HG02642 (cell line): ENCODE results near the gene BAG3.
A peak's percentile ranks its signal among the peaks of the same experiment; 100 is the strongest.

Experiments
- ATAC-seq: cut with Tn5 transposase; IDR thresholded peaks from one replicate; pipeline ENCODE4 v1.9.1; 2021; ENCODE audit warnings: mild to moderate bottlenecking; ENCODE audit not compliant: unreplicated experiment, poor library complexity

BAG3 gene

GRCh38 chr10:119723624-119724023, 72.4 kb downstream of the BAG3 start:
- ATAC-seq, result no peak

- peak; percentile 12 for ATAC-seq
Observed at GRCh38 chr10:119724593-119725516, 73.7 kb downstream of the BAG3 start.

DNA sequence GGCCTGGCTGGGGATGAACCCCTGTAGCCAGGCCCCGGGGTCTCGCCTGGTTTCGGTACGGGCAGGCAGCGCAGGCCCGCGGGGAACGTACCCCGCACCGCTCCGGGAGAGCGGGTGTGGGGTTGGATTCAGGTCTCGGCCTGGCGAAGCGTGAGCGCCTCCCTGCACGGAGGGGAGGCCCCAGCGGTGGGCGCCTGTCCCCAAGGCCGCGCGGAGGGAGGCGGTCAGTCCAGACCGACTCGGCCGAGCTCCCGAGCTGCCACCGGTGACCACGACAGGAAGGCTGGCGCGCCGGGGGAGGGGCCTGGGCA, 74.3 kb downstream of the BAG3 start:
- no peak for ATAC-seq

- ATAC-seq, result peak; percentile 90
Observed at GRCh38 chr10:119725828-119726675, 74.9 kb downstream of the BAG3 start, which contains the start of gene INPP5F. INPP5F (plus strand) TSS chr10:119726050; CDS start chr10:119726263, 213 bp downstream.

DNA sequence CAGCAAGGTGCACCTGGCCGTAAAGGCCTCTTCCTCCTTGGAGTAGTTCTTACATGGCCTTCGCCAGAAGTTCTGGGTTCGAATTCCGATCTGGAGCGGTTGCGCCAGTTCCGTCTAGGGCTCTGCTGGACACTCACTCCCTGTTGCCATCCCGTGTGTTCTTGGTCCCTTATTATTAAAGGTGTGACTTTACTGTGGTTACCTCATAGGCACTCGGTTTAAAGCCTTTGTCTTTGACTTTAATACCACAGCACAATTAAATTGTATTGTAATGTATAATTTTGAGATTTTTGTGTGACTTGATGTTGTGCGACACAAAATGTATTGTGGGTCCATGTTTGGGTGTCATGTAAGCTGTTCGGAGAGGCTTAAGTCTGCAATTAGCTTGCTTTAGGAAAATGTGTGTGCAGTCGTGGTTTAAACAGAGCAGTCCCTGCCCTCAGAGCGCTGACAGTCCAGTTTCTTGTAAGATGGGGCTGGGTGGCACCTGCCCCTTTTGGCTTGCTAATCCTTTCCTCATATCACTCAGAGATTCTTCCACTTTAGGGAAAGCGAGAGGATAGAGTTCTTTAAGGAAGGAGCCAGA, 75.6 kb downstream of the BAG3 start:
- ATAC-seq, result no peak
